ENCODE data around the gene NLRP13.
A peak's percentile ranks its signal among the peaks of the same experiment; 100 is the strongest.

The NLRP13 gene

DNA sequence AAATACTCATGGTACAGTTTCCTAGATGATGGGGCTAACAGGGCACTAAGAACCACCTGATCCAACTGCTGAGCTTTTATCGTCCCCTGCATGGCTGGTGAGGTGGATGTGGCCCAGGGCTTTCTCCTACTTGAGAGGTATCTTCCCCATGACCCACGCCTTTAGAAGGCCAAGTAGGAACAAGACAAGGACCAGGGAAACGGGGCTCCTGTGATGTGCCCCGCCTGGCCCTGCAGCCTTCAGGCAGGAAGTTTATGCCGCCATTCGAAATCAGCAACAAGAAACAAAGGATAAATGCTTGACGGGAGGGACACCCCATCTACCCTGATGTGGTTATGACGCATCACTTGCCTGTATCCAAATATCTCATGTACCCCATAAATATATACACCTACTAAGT is 4.1 kb downstream of the NLRP13 start:
- CTCF ChIA-PET, result no interaction called here
- Mint-ChIP-seq H3K9me3 (peaks cover 44% of the 10 kb centered on the region), H3K4me3 (no peak overlapping the region), H3K4me1 (no peaks in the 10 kb centered on the region), H3K36me3 (no peaks in the 10 kb centered on the region), H3K27me3 (no peaks in the 10 kb centered on the region), H3K27ac (no peak overlapping the region)
- DNase-seq, result no peak

DNA sequence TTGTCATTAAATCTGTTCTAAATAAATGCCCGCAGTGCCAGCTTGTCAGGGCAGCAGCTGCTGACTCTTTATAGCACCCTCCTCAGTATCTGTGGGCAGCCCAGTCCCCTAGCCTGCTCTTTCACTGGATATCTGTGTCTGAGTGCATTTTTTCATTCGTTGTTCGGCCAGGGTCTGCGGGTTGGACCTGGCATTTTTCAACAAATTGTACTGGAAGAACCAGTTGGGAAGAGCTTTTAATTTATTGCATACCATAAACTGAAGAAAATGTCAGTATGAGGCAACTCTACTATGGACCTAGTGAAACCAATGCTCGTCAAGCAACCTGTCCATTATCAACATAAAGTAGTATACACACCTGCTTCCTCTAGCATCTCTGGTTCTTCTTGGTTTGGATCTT is 8.6 kb downstream of the NLRP13 start:
- H3K36me3 Mint-ChIP-seq, result no peaks in the 10 kb centered on the region
- peaks cover 38% of the 10 kb centered on the region for H3K9me3 Mint-ChIP-seq
- H3K4me3 Mint-ChIP-seq, result no peak overlapping the region

DNA sequence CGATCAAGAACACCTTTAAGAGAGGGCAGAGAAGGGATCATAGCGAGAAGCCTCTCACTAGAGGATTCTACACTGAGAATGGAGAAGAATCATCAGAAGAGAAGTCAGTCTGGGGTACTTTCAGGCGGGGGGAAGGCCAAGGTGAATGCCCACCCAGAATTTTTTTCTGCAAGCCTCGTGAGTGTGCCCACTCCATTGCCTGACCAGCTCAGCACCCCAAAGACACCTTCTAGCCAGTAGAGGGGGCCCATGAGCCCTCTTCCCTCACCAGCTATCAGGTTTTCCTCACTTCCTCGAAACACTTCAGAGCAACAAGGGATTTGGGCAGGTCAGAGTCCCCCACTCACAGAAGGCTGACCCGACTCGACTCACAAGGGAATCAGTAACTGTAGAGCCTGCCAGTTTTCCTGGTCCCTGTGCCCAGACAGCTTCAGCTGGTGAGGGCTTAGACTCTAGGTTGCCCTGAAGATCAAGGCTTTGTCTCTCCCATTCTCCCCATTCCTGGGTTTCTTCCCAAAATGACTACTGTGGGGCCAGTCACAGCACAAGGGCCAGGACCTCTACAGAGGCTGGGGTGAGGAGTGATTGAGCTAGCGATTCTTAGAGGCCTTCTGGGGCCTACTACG is 18.4 kb downstream of the NLRP13 start:
- Mint-ChIP-seq H3K9me3 (peaks cover 29% of the 10 kb centered on the region), H3K27me3 (no peaks in the 10 kb centered on the region)

More for the DNA sequence above, 8.6 kb downstream of the NLRP13 start:
- CTCF ChIA-PET, result no interaction called here
- no peak for DNase-seq
- Mint-ChIP-seq H3K27ac (no peak overlapping the region), H3K27me3 (no peaks in the 10 kb centered on the region), H3K4me1 (no peaks in the 10 kb centered on the region)

DNA sequence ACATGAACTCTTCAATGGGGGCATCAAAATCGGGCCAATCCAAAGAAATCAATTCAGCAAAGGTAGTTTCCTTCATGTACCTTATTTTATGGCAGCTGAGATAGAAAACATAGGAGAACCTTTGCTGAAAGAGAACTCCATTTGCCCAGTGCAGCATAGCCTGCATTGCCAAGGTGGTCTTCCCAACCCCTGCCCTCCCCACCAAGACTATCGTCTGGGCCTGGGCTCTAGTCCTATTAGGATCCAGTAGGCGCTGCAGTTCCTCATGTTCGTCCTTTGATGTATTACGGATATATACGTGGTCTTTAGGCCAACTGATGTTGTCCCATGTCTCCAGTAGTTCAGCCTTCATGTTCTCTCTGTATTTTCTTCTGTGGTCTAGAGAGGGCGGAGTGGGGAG is 19.2 kb downstream of the NLRP13 start:
- DNase-seq, result no peak
- peaks cover 29% of the 10 kb centered on the region for H3K9me3 Mint-ChIP-seq
- no peaks in the 10 kb centered on the region for H3K4me1 Mint-ChIP-seq
- H3K27me3 Mint-ChIP-seq, result no peaks in the 10 kb centered on the region
- H3K4me3 Mint-ChIP-seq, result no peak overlapping the region
- H3K27ac Mint-ChIP-seq, result no peak overlapping the region
- CTCF ChIA-PET, result no interaction called here
- no peaks in the 10 kb centered on the region for H3K36me3 Mint-ChIP-seq

More for the DNA sequence above, 18.4 kb downstream of the NLRP13 start:
- Mint-ChIP-seq H3K4me3 (no peak overlapping the region), H3K36me3 (no peaks in the 10 kb centered on the region), H3K27ac (no peak overlapping the region), H3K4me1 (no peaks in the 10 kb centered on the region)
- CTCF ChIA-PET, result interaction anchor here (0.9 to 1.2 kb wide), 2 partner anchors 12 to 339 kb away, joined by 3 read pairs; no protein-coding TSS in a partner anchor
- no peak for DNase-seq

DNA sequence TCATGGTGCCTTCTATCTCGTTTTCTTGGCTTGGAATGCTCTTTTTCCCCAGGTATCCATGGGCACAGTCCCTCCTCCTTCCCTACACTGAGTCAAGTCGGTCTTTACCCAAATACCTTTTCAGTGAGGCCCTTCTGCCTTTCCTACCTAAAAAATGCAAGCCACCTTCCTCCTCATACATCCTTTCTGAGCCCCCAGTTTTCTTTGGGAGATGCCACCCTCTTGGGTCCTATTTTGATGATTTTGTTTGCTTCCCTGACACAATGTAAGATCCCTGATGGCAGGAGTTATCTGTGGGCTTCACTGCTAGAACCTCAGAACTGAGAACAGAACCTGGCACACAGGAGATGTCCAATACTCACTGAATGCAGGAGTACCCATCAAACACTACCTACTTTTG is 22.3 kb downstream of the NLRP13 start:
- CTCF ChIA-PET, result no interaction called here
- Mint-ChIP-seq H3K9me3 (peaks cover 25% of the 10 kb centered on the region), H3K4me3 (no peak overlapping the region)

DNA sequence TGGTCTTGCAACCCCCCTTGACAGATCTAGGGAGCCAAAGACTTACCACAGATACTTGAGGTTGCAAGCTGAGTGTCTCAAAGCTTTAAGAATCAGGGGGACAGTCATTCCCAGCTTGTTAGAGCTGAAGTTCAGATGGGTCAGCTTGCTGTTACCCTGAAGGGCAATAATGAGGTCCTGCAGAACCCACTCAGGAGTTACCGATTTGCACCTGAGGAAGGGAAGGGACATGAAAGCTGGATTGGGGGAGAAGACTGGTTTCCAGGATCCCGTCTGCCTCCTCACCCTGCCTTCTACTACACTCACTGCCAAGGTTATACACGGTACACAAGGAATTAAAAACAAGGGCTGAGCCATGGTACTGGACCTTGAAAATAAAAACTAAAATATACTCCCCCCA is 24.4 kb downstream of the NLRP13 start:
- H3K4me1 Mint-ChIP-seq, result no peaks in the 10 kb centered on the region
- peaks cover 30% of the 10 kb centered on the region for H3K9me3 Mint-ChIP-seq
- CTCF ChIA-PET, result no interaction called here
- DNase-seq, result no peak
- no peak overlapping the region for H3K27ac Mint-ChIP-seq
- H3K27me3 Mint-ChIP-seq, result no peaks in the 10 kb centered on the region
- no peaks in the 10 kb centered on the region for H3K36me3 Mint-ChIP-seq
- no peak overlapping the region for H3K4me3 Mint-ChIP-seq

More for the DNA sequence above, 22.3 kb downstream of the NLRP13 start:
- DNase-seq, result no peak
- H3K36me3 Mint-ChIP-seq, result no peaks in the 10 kb centered on the region
- no peaks in the 10 kb centered on the region for H3K27me3 Mint-ChIP-seq
- no peaks in the 10 kb centered on the region for H3K4me1 Mint-ChIP-seq
- no peak overlapping the region for H3K27ac Mint-ChIP-seq

DNA sequence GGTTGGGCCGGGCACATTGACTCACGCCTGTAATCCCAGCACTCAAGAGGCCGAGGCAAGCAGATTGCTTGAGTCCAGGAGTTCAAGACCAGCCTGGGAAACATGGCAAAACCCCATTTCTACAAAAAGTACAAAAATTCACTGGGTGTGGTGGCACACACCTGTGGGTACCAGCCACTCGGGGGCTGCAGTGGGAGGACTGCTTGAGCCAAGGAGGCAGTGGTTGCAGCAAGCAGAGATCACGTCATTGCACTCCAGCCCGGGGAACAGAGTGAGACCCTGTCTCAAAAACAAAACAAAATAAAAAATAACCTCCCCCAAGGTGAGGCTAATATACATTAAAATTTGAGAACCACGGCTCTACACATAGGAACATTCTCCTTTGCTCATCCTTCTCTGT is 24.9 kb downstream of the NLRP13 start:
- Mint-ChIP-seq H3K4me3 (no peak overlapping the region), H3K4me1 (no peaks in the 10 kb centered on the region), H3K9me3 (peaks cover 29% of the 10 kb centered on the region), H3K36me3 (no peaks in the 10 kb centered on the region), H3K27ac (no peak overlapping the region), H3K27me3 (no peaks in the 10 kb centered on the region)
- CTCF ChIA-PET, result no interaction called here
- DNase-seq, result no peak

DNA sequence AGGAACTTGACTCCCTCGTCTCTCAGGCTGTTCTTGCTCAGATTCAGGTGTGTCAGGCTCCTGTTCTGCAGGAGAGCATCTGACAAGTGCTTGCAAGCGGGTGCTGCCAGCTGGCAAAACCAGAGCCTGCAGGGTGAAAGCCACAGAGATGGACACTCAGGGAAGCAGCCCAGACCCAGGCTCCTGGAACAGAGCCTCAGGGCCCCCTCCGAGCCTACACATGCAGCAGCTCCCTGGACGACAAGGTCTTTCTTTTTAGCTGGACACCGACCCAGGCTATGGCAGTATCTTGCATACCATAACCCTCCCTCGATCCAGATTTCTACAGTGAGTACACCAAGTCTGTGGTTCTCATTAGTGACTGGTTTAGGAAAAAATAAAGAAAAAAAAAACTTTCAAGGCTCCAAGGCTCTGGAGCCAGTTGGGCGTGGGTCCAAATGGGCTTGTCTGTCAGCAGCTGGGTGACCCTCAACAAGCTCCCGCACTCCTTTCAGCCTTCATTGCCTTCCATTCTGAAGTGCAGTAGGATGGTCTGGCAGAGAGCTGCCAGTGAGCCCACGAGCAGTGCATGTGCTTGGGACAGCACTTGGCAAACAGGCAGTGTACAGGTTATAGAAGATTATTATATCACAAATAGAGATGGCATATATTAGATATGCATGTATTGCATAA is 29.9 kb downstream of the NLRP13 start:
- Mint-ChIP-seq H3K9me3 (peaks cover 23% of the 10 kb centered on the region), H3K4me3 (no peak overlapping the region), H3K4me1 (no peaks in the 10 kb centered on the region), H3K36me3 (no peaks in the 10 kb centered on the region), H3K27ac (no peak overlapping the region), H3K27me3 (no peaks in the 10 kb centered on the region)
- no peak for DNase-seq
- CTCF ChIA-PET, result no interaction called here

DNA sequence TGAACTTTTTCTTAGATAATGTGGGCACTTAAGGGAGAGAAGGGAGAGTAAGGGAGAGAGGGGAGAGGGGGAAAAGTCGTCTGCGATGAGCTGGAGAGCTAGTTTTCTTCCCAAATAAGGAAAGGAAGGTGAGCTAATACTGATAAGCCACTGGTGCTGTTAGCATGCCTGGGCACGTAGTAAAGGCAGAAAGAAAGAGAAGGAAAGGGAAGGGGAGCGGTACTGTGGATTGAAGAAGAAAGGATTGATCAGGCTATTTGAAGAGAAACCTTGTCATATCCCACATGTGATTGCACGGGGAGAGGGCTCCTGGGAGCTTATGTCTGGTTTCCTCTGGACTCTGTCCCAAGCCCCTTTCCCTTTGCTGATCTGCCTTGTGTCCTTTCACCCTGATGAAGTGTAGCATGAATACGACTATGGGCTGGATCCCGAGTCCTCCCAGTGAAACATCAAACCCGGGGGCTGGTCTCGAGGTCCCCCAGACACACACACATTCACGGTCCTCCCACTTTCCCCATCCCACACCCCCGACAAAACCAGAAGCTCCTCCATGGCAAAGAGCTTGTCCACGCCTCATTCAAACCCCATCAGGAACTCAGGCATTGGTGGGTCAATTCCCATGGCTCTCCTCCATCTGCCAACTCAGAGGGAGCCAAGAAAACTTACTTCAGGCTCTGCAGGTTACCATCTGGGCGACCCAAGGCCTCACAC is 30.6 kb downstream of the NLRP13 start:
- Mint-ChIP-seq H3K4me3 (no peak overlapping the region), H3K4me1 (no peaks in the 10 kb centered on the region), H3K36me3 (no peaks in the 10 kb centered on the region), H3K27me3 (no peaks in the 10 kb centered on the region), H3K9me3 (peaks cover 27% of the 10 kb centered on the region), H3K27ac (no peak overlapping the region)
- no peak for DNase-seq
- CTCF ChIA-PET, result no interaction called here

DNA sequence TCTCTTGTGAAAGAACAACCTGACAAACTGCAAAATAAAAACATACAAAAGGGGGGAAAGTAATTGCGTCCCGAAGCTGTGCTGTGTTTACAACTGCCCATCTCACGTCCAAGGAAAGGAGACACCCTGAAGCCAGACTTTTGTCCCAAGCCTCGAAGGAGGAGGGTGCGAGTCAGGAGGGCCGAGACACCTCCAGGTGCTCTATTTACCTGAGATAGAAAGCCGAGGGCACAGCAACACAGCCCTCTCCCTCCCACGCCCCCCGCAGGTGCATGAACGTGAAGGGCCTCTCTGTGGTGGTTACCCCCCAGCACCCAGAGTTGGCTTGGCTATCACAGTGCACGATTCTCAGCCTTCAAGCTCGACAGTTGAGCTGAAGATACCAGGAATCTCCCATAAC is 33.2 kb downstream of the NLRP13 start:
- Mint-ChIP-seq H3K36me3 (peaks cover 2% of the 10 kb centered on the region), H3K4me1 (no peaks in the 10 kb centered on the region), H3K27me3 (no peaks in the 10 kb centered on the region), H3K9me3 (peaks cover 28% of the 10 kb centered on the region), H3K4me3 (no peak overlapping the region), H3K27ac (no peak overlapping the region)
- CTCF ChIA-PET, result no interaction called here
- no peak for DNase-seq

DNA sequence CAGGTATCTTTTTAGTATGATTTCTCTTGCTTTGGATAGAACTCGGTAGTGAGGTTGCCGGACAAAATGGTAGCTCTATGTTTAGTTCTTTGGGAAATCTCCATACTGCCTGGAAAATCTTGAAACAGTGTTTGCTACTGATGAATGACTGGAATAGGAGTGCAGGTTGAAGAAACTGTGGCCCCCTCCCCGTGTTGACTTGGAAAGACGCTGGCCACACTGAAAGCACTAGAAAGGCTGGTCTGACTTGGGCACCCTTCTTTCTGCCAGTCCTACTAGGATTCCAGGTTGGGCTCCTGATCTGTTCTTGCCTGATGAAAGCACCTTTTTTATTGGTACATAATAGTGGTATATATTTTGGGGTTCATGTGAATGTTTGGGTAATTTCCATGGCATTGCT is 49.5 kb downstream of the NLRP13 start:
- Mint-ChIP-seq H3K4me1 (no peaks in the 10 kb centered on the region), H3K4me3 (no peak overlapping the region), H3K27ac (no peak overlapping the region), H3K9me3 (peaks cover 15% of the 10 kb centered on the region), H3K36me3 (no peaks in the 10 kb centered on the region), H3K27me3 (no peaks in the 10 kb centered on the region)
- no peak for DNase-seq
- CTCF ChIA-PET, result no interaction called here

DNA sequence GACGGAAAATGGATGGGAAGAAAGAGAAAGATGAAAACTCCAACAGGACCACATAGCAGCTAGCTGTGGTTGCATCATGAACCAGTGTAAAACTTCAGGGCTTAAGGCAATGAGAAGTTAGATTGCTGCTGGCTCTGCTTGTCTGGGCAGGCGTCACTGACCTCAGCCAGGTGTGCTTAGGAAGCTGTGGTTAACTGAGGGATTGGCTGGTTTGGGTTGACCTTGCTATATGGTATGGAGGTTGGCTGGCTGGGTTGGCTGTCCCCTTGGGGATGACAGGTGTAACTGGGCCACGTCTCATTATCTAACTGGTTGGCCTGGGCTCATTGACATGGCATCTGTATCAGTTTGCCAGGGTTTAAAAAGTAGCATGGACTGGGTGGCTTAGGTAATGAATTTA is 54.9 kb downstream of the NLRP13 start:
- CTCF ChIA-PET, result no interaction called here
- H3K4me3 Mint-ChIP-seq, result no peak overlapping the region
- H3K9me3 Mint-ChIP-seq, result peaks cover 25% of the 10 kb centered on the region
- no peaks in the 10 kb centered on the region for H3K36me3 Mint-ChIP-seq
- no peaks in the 10 kb centered on the region for H3K4me1 Mint-ChIP-seq
- DNase-seq, result no peak
- no peaks in the 10 kb centered on the region for H3K27me3 Mint-ChIP-seq
- H3K27ac Mint-ChIP-seq, result no peak overlapping the region

DNA sequence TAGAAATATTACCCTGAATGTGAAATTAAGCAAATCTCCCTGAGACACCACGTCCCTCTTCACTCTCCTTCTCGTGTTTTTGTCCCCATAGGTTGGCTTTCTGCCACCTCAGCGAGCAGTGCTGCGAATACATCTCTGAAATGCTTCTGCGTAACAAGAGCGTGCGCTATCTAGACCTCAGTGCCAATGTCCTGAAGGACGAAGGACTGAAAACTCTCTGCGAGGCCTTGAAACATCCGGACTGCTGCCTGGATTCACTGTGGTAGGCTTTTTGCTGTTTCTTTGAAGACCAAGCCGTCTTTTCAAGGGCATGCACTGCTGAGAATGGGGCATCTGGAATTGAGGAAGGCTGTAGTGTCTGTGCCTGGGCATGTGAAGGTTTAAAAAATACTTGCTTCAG is 61.4 kb downstream of the NLRP13 start:
- DNase-seq, result no peak
- Mint-ChIP-seq H3K4me1 (no peaks in the 10 kb centered on the region), H3K36me3 (no peaks in the 10 kb centered on the region), H3K4me3 (no peak overlapping the region), H3K9me3 (peaks cover 26% of the 10 kb centered on the region), H3K27me3 (no peaks in the 10 kb centered on the region), H3K27ac (peak overlapping the region; percentile 19)
- CTCF ChIA-PET, result no interaction called here

DNA sequence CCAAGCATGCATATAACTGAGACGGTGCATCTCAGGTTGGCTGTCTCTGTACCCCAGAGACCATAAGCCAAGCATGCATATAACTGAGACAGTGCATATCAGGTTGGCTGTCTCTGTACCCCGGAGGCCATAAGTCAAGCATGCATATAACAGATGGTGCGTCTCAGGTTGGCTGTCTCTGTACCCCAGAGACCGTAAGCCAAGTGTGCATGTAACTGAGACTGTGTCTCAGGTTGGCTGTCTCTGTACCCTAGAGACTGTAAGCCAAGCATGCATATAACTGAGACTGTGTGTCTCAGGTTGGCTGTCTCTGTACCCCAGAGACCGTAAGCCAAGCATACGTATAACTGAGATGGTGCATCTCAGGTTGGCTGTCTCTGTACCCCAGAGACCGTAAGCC is 65.0 kb downstream of the NLRP13 start:
- Mint-ChIP-seq H3K27me3 (no peaks in the 10 kb centered on the region), H3K9me3 (peaks cover 30% of the 10 kb centered on the region), H3K4me3 (no peak overlapping the region), H3K36me3 (no peaks in the 10 kb centered on the region), H3K27ac (no peak overlapping the region), H3K4me1 (no peaks in the 10 kb centered on the region)
- no peak for DNase-seq
- CTCF ChIA-PET, result interaction anchor here (0.6 kb wide), 1 partner anchor 464 kb away, joined by 3 read pairs; no protein-coding TSS in a partner anchor

DNA sequence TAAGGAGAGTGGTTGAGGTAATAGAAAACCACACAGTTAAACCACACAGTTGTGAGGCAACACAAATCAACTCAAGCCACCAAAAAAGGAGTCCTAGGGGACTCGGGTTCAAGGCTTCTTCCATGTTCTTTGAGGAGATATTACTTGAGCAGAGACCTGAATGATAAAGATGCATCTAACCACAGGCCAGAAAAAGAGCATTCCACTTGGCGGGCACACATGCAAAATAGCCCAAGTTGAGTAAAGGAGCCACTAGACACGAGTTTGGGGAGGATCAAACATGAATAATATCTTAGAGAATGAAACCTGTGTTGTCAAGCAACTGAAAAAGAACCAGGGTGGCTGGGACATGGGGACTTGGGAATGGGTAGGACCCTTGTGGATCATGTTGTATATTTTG is 65.6 kb downstream of the NLRP13 start:
- CTCF ChIA-PET, result no interaction called here
- Mint-ChIP-seq H3K9me3 (peaks cover 31% of the 10 kb centered on the region), H3K36me3 (no peaks in the 10 kb centered on the region), H3K27me3 (no peaks in the 10 kb centered on the region), H3K4me1 (no peaks in the 10 kb centered on the region), H3K4me3 (no peak overlapping the region), H3K27ac (no peak overlapping the region)
- DNase-seq, result no peak
